DOHH2 (cell line): ENCODE data around the gene MCC.

Experiments
- H3F3A ChIP-seq: fragments of 200-600 bp; sonication (generic), shearing (Covaris generic); 2 replicates; pipeline ENCODE4 v1.6.0; 2016; ENCODE audit warnings: antibody characterized with exemption, mild to moderate bottlenecking; ENCODE audit not compliant: control insufficient read depth, insufficient read depth
- H3K27ac ChIP-seq: fragments of 200-600 bp; sonication (generic); 2 replicates; pipeline ENCODE4 v1.5.1; 2014; ENCODE audit warnings: low read depth, mild to moderate bottlenecking, low read length, moderate library complexity
- H3K27me3 ChIP-seq: fragments of 200-600 bp; sonication (generic); 2 replicates; pipeline ENCODE4 v1.6.1; 2014; ENCODE audit warnings: mild to moderate bottlenecking, low read length, mixed read lengths; ENCODE audit not compliant: control insufficient read depth
- H3K36me3 ChIP-seq: fragments of 200-600 bp; sonication (generic); 2 replicates; pipeline ENCODE4 v1.6.1; 2014; ENCODE audit warnings: mild to moderate bottlenecking, low read length, moderate library complexity, mixed read lengths; ENCODE audit not compliant: control insufficient read depth
- H3K4me1 ChIP-seq: fragments of 200-600 bp; sonication (generic); 2 replicates; pipeline ENCODE4 v1.6.1; 2014; ENCODE audit warnings: mild to moderate bottlenecking, low read length, mixed read lengths; ENCODE audit not compliant: control insufficient read depth
- H3K4me2 ChIP-seq: fragments of 200-600 bp; sonication (generic); 2 replicates; pipeline ENCODE4 v1.6.0; 2014; ENCODE audit warnings: mild to moderate bottlenecking, low read length, moderate library complexity
- H3K4me3 ChIP-seq: fragments of 200-600 bp; sonication (generic); 2 replicates; pipeline ENCODE4 v1.5.1; 2014; ENCODE audit warnings: mild to moderate bottlenecking, low read length, mixed read lengths
- H3K79me2 ChIP-seq: fragments of 200-600 bp; sonication (generic); 2 replicates; pipeline ENCODE4 v1.6.1; 2014; ENCODE audit warnings: mild to moderate bottlenecking, low read length, mixed read lengths; ENCODE audit not compliant: control insufficient read depth
- H3K9me2 ChIP-seq: fragments of 200-600 bp; sonication (generic); replicated peaks from 2 replicates; pipeline ENCODE4 v1.6.1; 2014; ENCODE audit warnings: mild to moderate bottlenecking, low read length, mixed read lengths; ENCODE audit not compliant: control insufficient read depth
- H3K9me3 ChIP-seq: fragments of 200-600 bp; sonication (generic); 2 replicates; pipeline ENCODE4 v1.6.1; 2014; ENCODE audit warnings: antibody characterized with exemption, low read length, mixed read lengths; ENCODE audit not compliant: control insufficient read depth, insufficient read depth
- H4K20me1 ChIP-seq: fragments of 200-600 bp; sonication (generic); 2 replicates; pipeline ENCODE4 v1.6.0; 2014; ENCODE audit warnings: low read depth, mild to moderate bottlenecking, antibody characterized with exemption, low read length, moderate library complexity; ENCODE audit not compliant: control insufficient read depth, insufficient read depth
- EZH2phosphoT487 ChIP-seq: fragments of 200-600 bp; sonication (generic); IDR thresholded peaks from 2 replicates; pipeline ENCODE4 v1.6.1; 2017; ENCODE audit warnings: borderline replicate concordance, mild to moderate bottlenecking, antibody characterized with exemption, low read length, moderate library complexity, mixed read lengths
- TF ChIP-seq, protein P1 (sequence below): fragments of 200-600 bp; sonication (generic); IDR thresholded peaks from one replicate; pipeline ENCODE4 v1.5.1; 2014; ENCODE audit warnings: antibody characterized with exemption, mild to moderate bottlenecking, low read depth, low read length; ENCODE audit not compliant: poor library complexity, severe bottlenecking

Gene MCC

DNA sequence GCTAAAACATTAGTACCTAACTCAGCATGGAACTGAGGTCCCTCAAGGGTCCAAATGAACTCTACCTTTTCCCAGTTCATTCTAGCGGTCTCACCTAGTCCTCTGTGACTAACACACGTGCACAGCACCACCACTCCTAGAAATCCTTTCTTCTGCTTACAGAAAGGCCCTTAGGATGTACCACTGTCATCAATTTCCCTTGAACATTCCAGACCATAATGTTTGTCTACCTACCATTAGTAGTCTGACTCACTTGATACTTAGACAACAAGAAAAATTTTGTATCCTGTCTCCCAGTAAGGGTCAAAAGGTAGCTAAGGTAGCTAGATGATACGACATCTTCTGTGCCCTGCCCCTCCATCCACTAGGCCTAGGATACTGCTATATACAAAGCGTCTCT is 220.0 kb downstream of the MCC start:
- Histone ChIP-seq H3K79me2 (no peaks in the 10 kb centered on the region), H3K27ac (no peak overlapping the region), H3K4me3 (no peak overlapping the region), H3K4me2 (no peak overlapping the region), H3F3A (no peaks in the 10 kb centered on the region), H4K20me1 (no peaks in the 10 kb centered on the region), H3K9me3 (no peaks in the 10 kb centered on the region), H3K4me1 (no peaks in the 10 kb centered on the region), H3K27me3 (no peaks in the 10 kb centered on the region), H3K9me2 (no peaks in the 10 kb centered on the region), H3K36me3 (no peaks in the 10 kb centered on the region)
- TF ChIP-seq, protein P1, sequence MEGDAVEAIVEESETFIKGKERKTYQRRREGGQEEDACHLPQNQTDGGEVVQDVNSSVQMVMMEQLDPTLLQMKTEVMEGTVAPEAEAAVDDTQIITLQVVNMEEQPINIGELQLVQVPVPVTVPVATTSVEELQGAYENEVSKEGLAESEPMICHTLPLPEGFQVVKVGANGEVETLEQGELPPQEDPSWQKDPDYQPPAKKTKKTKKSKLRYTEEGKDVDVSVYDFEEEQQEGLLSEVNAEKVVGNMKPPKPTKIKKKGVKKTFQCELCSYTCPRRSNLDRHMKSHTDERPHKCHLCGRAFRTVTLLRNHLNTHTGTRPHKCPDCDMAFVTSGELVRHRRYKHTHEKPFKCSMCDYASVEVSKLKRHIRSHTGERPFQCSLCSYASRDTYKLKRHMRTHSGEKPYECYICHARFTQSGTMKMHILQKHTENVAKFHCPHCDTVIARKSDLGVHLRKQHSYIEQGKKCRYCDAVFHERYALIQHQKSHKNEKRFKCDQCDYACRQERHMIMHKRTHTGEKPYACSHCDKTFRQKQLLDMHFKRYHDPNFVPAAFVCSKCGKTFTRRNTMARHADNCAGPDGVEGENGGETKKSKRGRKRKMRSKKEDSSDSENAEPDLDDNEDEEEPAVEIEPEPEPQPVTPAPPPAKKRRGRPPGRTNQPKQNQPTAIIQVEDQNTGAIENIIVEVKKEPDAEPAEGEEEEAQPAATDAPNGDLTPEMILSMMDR = no peak
- no peak for TF ChIP-seq EZH2phosphoT487

GRCh38 chr5:113267361-113267900 is 220.8 kb downstream of the MCC start:
- H3K9me3 ChIP-seq = no peaks in the 10 kb centered on the region
- H4K20me1 ChIP-seq = no peaks in the 10 kb centered on the region
- H3K27me3 ChIP-seq = no peaks in the 10 kb centered on the region
- no peak for TF ChIP-seq EZH2phosphoT487
- TF ChIP-seq, protein P1 = no peak
- H3K4me2 ChIP-seq = no peak overlapping the region
- H3K36me3 ChIP-seq = no peaks in the 10 kb centered on the region
- no peak overlapping the region for H3K4me3 ChIP-seq
- H3K9me2 ChIP-seq = no peaks in the 10 kb centered on the region
- no peaks in the 10 kb centered on the region for H3K79me2 ChIP-seq
- H3K4me1 ChIP-seq = peaks cover 4% of the 10 kb centered on the region
- H3K27ac ChIP-seq = no peak overlapping the region
- no peaks in the 10 kb centered on the region for H3F3A ChIP-seq

- Histone ChIP-seq H3K27ac (no peak overlapping the region), H4K20me1 (no peaks in the 10 kb centered on the region), H3K4me2 (no peak overlapping the region), H3K4me1 (peaks cover 4% of the 10 kb centered on the region), H3K36me3 (no peaks in the 10 kb centered on the region), H3K9me2 (no peaks in the 10 kb centered on the region), H3F3A (no peaks in the 10 kb centered on the region), H3K79me2 (no peaks in the 10 kb centered on the region), H3K9me3 (no peaks in the 10 kb centered on the region), H3K27me3 (no peaks in the 10 kb centered on the region), H3K4me3 (no peak overlapping the region)
- TF ChIP-seq EZH2phosphoT487 = no peak
- TF ChIP-seq, protein P1 = no peak
Observed at GRCh38 chr5:113266913-113267227, 221.4 kb downstream of the MCC start.

DNA sequence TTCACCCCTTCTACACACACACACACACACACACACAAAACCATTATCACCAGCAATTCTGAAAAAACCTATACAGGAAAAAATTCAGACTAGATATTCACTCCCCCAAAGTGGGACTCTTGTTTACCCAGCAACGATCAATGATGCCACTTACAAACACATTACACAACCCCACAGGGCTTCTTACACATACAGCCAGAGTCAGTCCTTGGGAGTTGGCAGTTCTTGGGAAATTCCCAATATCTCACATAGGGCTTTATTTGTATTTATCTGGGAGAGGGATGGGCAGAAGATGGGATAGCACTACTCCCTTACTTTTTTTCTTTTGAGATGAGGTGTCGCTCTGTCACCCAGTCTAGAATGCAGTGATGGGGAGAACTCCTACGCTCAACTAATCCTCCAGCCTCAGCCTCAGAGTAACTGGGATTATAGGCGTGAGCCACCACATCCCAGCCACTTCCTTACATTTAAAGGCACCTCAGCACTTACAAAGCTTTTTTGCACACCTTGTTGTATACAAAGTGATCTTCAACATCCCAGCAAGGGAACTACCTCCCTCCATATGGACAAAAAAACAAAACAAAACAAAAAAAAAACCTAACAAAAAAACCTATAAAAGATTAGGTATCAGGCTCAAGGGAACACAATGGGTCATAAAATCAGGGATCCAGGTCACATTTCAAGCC is 221.9 kb downstream of the MCC start:
- Histone ChIP-seq H3K4me2 (no peak overlapping the region), H4K20me1 (no peaks in the 10 kb centered on the region), H3K27ac (no peak overlapping the region), H3K4me3 (no peak overlapping the region), H3K9me3 (no peaks in the 10 kb centered on the region), H3K36me3 (no peaks in the 10 kb centered on the region), H3K79me2 (no peaks in the 10 kb centered on the region), H3K4me1 (peaks cover 4% of the 10 kb centered on the region), H3K27me3 (no peaks in the 10 kb centered on the region), H3K9me2 (no peaks in the 10 kb centered on the region), H3F3A (no peaks in the 10 kb centered on the region)
- no peak for TF ChIP-seq EZH2phosphoT487
- TF ChIP-seq, protein P1 = no peak
